NCI-H2171 (cell line): ENCODE measurements around the gene NCKAP5.
"Not testable (repeated sequence)": the region's sequence is repeated elsewhere in the genome, so short reads cannot be mapped to it uniquely, and the experiment has no call there.

Source experiments
- DNase-seq: peaks from one replicate; lab custom pipeline; 2025; lab: John Stamatoyannopoulos, UW

The NCKAP5 gene

GRCh38 chr2:132715386-132716351 is 852.6 kb downstream of the NCKAP5 start:
- DNase-seq, result no peak

- no peak for DNase-seq
Observed at GRCh38 chr2:132703396-132703795, 864.9 kb downstream of the NCKAP5 start.

- DNase-seq, result no peak
Observed at GRCh38 chr2:132701810-132702209, 866.5 kb downstream of the NCKAP5 start.

- DNase-seq, result not testable (repeated sequence)
Observed at GRCh38 chr2:132699802-132700201, 868.5 kb downstream of the NCKAP5 start.

- not testable (repeated sequence) for DNase-seq
Observed at GRCh38 chr2:132698347-132698746, 869.9 kb downstream of the NCKAP5 start.

GRCh38 chr2:132697556-132698205 is 870.6 kb downstream of the NCKAP5 start:
- no peak for DNase-seq

- DNase-seq, result no peak
Observed at GRCh38 chr2:132692816-132693215, 875.4 kb downstream of the NCKAP5 start.

GRCh38 chr2:132691556-132691955 is 876.7 kb downstream of the NCKAP5 start:
- DNase-seq, result no peak

- DNase-seq, result no peak
Observed at GRCh38 chr2:132690664-132691303, 877.5 kb downstream of the NCKAP5 start.

GRCh38 chr2:132681766-132682165 is 886.5 kb downstream of the NCKAP5 start:
- DNase-seq, result no peak

- DNase-seq, result no peak
Observed at GRCh38 chr2:132680544-132680943, 887.7 kb downstream of the NCKAP5 start.

- no peak for DNase-seq
Observed at GRCh38 chr2:132678483-132678882, 889.8 kb downstream of the NCKAP5 start.

- DNase-seq, result no peak
Observed at GRCh38 chr2:132677661-132678060, 890.6 kb downstream of the NCKAP5 start.

- no peak for DNase-seq
Observed at GRCh38 chr2:132676999-132677398, 891.3 kb downstream of the NCKAP5 start.

GRCh38 chr2:132671151-132671835 is 897.0 kb downstream of the NCKAP5 start:
- no peak for DNase-seq

GRCh38 chr2:132670496-132671150 is 897.6 kb downstream of the NCKAP5 start:
- DNase-seq, result no peak

GRCh38 chr2:132669908-132670495 is 898.3 kb downstream of the NCKAP5 start, which contains the start of gene LYPD1:
LYPD1 (minus strand) TSS chr2:132670205; CDS start chr2:132669932, 273 bp downstream.
- DNase-seq, result no peak

GRCh38 chr2:132668987-132669907 is 899.0 kb downstream of the NCKAP5 start:
- DNase-seq, result no peak

GRCh38 chr2:132668189-132668823 is 900.0 kb downstream of the NCKAP5 start:
- DNase-seq, result no peak
